NT2/D1 (cell line): ENCODE measurements around the gene KRTAP23-1.

Experiments
- DNase-seq: peaks from one replicate; pipeline ENCODE4 v3.0.0-alpha.2; 2011; ENCODE audit warnings: low read depth, low spot score
- H3K27me3 ChIP-seq: 2 replicates; pipeline ENCODE4 v1.6.0; 2011; ENCODE audit warnings: mild to moderate bottlenecking; ENCODE audit not compliant: insufficient read length, insufficient read depth
- H3K36me3 ChIP-seq: 2 replicates; pipeline ENCODE4 v1.6.1; 2011; ENCODE audit warnings: mild to moderate bottlenecking, low read length, mixed read lengths; ENCODE audit not compliant: insufficient read depth, insufficient read length
- H3K4me1 ChIP-seq: 2 replicates; pipeline ENCODE4 v1.5.1; 2011; ENCODE audit not compliant: insufficient read depth, insufficient read length
- H3K4me3 ChIP-seq: 2 replicates; pipeline ENCODE4 v1.5.1; 2011; ENCODE audit warnings: low read depth; ENCODE audit not compliant: insufficient read length
- H3K9ac ChIP-seq: 2 replicates; pipeline ENCODE4 v1.6.0; 2011; ENCODE audit warnings: low read depth; ENCODE audit not compliant: insufficient read length
- H3K9me3 ChIP-seq: 2 replicates; pipeline ENCODE4 v1.5.1; 2011; ENCODE audit warnings: mild to moderate bottlenecking, low read length; ENCODE audit not compliant: insufficient read depth
- SUZ12 ChIP-seq: IDR thresholded peaks from 2 replicates; pipeline ENCODE4 v1.6.1; 2011; ENCODE audit not compliant: insufficient read length, insufficient read depth; ENCODE audit errors: extremely low read depth
- YY1 ChIP-seq: IDR thresholded peaks from 2 replicates; pipeline ENCODE4 v1.6.1; 2011; ENCODE audit not compliant: insufficient read length, insufficient read depth
- ZNF274 ChIP-seq: IDR thresholded peaks from 2 replicates; pipeline ENCODE4 v1.6.1; 2011; ENCODE audit warnings: mild to moderate bottlenecking, low read depth, low read length

The KRTAP23-1 gene

GRCh38 chr21:30348506-30348905 is at the start of gene KRTAP23-1:
Gene KRTAP23-1 (minus strand): TSS chr21:30348606. CDS start chr21:30348606, 0 bp downstream.
- Histone ChIP-seq H3K9ac (no peak within 1 kb of the TSS), H3K9me3 (no peaks in the 10 kb centered on the region), H3K4me3 (no peak within 1 kb of the TSS), H3K4me1 (no peaks in the 10 kb centered on the region), H3K27me3 (no peaks in the 10 kb centered on the region), H3K36me3 (no peaks in the 10 kb centered on the region)
- TF ChIP-seq SUZ12 (no peak), YY1 (no peak), ZNF274 (no peak)
- DNase-seq, result no peak

GRCh38 chr21:30395731-30396130 is 47.3 kb upstream of the KRTAP23-1 start, which contains the start of gene KRTAP13-1:
Gene KRTAP13-1 (plus strand): TSS chr21:30396031. CDS start chr21:30396087, 56 bp downstream.
- no peak for DNase-seq
- no peaks in the 10 kb centered on the region for H3K36me3 ChIP-seq
- peaks cover 3% of the 10 kb centered on the region; the same call in 1 of the 2 replicates for H3K9me3 ChIP-seq
- H3K4me1 ChIP-seq, result no peaks in the 10 kb centered on the region
- no peak for TF ChIP-seq YY1
- TF ChIP-seq SUZ12, result no peak
- no peak for TF ChIP-seq ZNF274
- no peak within 1 kb of the TSS for H3K9ac ChIP-seq
- no peak within 1 kb of the TSS for H3K4me3 ChIP-seq
- H3K27me3 ChIP-seq, result no peaks in the 10 kb centered on the region

GRCh38 chr21:30391492-30392025 is 43.2 kb upstream of the KRTAP23-1 start:
- no peak for DNase-seq
- H3K9me3 ChIP-seq, result peaks cover 6% of the 10 kb centered on the region; the same call in 1 of the 2 replicates
- no peak overlapping the region for H3K4me3 ChIP-seq
- no peaks in the 10 kb centered on the region for H3K36me3 ChIP-seq
- TF ChIP-seq YY1, result no peak
- no peak for TF ChIP-seq SUZ12
- no peak for TF ChIP-seq ZNF274
- no peaks in the 10 kb centered on the region for H3K27me3 ChIP-seq
- no peaks in the 10 kb centered on the region for H3K4me1 ChIP-seq
- H3K9ac ChIP-seq, result no peak overlapping the region

GRCh38 chr21:30382201-30382600 is 33.8 kb upstream of the KRTAP23-1 start:
- TF ChIP-seq ZNF274, result no peak

GRCh38 chr21:30372139-30372770 is 23.8 kb upstream of the KRTAP23-1 start, which contains the start of gene KRTAP13-2:
Gene KRTAP13-2 (minus strand): TSS chr21:30372271. CDS start chr21:30372213, 58 bp downstream.
- TF ChIP-seq YY1 (no peak), SUZ12 (no peak), ZNF274 (no peak)
- no peak within 1 kb of the TSS for H3K4me3 ChIP-seq
- H3K27me3 ChIP-seq, result no peaks in the 10 kb centered on the region
- no peaks in the 10 kb centered on the region for H3K4me1 ChIP-seq
- no peaks in the 10 kb centered on the region for H3K9me3 ChIP-seq
- H3K36me3 ChIP-seq, result no peaks in the 10 kb centered on the region
- no peak within 1 kb of the TSS for H3K9ac ChIP-seq
- DNase-seq, result no peak

More at GRCh38 chr21:30382201-30382600, 33.8 kb upstream of the KRTAP23-1 start:
- Histone ChIP-seq H3K27me3 (no peaks in the 10 kb centered on the region), H3K9ac (no peak overlapping the region), H3K9me3 (peaks cover 16% of the 10 kb centered on the region; the same call in 1 of the 2 replicates), H3K4me3 (no peak overlapping the region), H3K36me3 (no peaks in the 10 kb centered on the region), H3K4me1 (peaks cover 3% of the 10 kb centered on the region)
- DNase-seq, result no peak

- Histone ChIP-seq H3K9ac (no peak overlapping the region), H3K27me3 (no peaks in the 10 kb centered on the region), H3K9me3 (no peaks in the 10 kb centered on the region), H3K4me1 (no peaks in the 10 kb centered on the region), H3K4me3 (no peak overlapping the region), H3K36me3 (no peaks in the 10 kb centered on the region)
- DNase-seq, result no peak
- TF ChIP-seq YY1 (no peak), ZNF274 (no peak), SUZ12 (no peak)
Observed at GRCh38 chr21:30355906-30356305, 7.5 kb upstream of the KRTAP23-1 start.

- no peak for DNase-seq
- Histone ChIP-seq H3K4me3 (no peak overlapping the region), H3K9me3 (no peaks in the 10 kb centered on the region), H3K4me1 (no peaks in the 10 kb centered on the region), H3K27me3 (no peaks in the 10 kb centered on the region), H3K9ac (no peak overlapping the region), H3K36me3 (no peaks in the 10 kb centered on the region)
- TF ChIP-seq SUZ12 (no peak), ZNF274 (no peak), YY1 (no peak)
Observed at GRCh38 chr21:30354308-30355005, 6.1 kb upstream of the KRTAP23-1 start.
